Caki2 (cell line): ENCODE data around the gene MIR17HG. TPM values are rescaled to one million over a fixed set of nuclear protein-coding genes. Genes with fewer than 3 reads are reported as not detected.

Source experiments
- DNase-seq: peaks from one replicate; pipeline ENCODE4 v3.0.0-alpha.2; 2015; ENCODE audit warnings: low read depth
- in situ Hi-C: cut with HindIII; loops from 2 replicates; pipeline ENCODE4 v1.10.0; 2016; ENCODE audit warnings: low sequenced_read_pairs, low pct_unique_long_range_greater_than_20kb, mixed read lengths
- total RNA-seq: library from RNA; depleted of rRNA; stranded (reverse); fragments of >200 nt; shearing (Covaris generic); gene quantifications from 2 replicates; pipeline ENCODE4 v1.2.3, GENCODE V29; 2014; ENCODE audit warnings: low replicate concordance

MIR17HG gene
- total RNA-seq, 1 experiment from 2014 or later: 2.2 TPM

DNA sequence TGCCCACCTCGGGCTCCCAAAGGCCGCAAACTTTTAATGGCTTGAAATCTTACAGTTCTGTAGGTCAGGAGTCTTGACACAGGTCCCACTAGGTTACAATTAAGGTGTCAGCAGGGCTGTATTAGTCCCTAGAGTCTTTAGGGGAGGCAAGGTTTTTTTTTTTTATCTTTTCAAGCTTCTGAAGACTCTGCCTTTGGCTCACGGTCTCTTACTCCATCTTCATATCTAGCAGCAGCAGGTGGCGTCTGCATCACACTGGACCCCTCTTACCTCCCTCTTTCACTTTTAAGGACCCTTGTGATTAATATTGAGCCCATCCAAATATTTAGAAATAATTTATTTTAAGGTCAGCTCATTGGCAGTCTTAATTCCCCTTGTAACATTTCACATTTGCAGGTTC lies 11.6 kb downstream of the MIR17HG start:
- in situ Hi-C loops: no loop called here
- DNase-seq: no peak

DNA sequence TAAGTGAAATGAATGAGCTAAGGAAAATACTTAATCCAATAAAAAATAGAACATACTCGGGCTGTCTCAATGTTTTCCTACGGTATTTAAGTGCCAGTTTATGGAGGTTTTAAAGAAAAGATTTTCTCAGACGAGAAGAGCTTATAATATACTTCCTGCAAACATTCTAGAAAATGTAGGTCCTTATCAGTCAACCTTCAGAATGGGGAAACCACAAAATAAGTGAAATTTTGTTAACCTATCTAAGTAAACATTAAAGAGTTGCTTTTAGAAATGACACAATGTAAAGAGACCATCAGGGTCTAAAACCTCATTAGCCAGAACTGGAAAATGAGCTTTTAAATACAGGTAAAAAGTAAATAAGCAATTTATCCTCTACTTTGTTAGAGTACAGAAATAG lies 12.1 kb downstream of the MIR17HG start:
- DNase-seq: no peak
- in situ Hi-C loops: no loop called here

DNA sequence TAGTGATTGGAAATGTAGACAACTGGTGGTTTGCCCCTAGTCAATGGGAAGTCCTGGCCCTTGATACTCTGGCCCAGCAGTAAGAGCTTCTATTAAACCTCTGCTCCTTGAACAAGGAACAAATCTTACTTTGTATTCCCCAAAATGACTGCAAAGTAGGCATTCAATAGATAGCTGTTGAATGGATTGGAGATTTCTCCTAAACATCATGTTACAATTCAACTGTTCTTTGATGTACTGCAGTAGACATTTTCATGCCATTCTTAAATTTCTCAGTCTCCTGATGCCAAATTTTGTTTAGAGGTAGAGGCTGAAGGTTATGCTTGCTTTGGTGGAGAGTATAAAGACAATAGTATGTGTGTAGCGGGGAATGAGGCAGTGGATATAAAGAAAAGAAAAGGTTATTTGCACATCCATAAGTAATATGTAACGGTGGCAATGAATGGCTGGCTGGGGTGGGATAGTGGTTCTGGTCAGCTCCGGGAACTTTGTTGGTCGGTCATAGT lies 12.8 kb downstream of the MIR17HG start:
- in situ Hi-C loops: no loop called here

DNA sequence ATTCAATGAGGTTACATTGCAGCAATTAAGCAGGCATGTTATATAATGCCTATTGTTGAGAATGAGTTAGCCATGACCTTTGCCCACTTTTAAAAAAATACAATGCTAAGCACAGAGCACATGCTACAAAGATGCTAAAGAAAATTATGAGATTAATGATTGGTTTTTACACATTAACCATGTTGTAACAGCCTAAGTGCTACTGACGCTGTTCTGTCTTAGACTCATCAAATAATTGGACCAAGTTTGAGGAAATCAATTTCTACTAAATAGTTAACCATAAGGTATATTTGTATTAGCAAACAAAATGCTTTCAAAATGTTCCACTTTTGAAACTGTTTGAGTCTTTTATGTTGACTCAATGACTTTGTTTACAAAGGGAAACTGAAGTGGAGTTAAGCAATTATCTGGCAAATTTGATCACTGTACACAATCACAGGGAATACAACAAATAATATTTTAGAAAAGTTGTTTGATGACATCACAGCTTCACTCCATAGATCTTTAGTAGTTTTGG lies 14.3 kb downstream of the MIR17HG start:
- DNase-seq: no peak
- in situ Hi-C loops: no loop called here

More for the DNA sequence above, 12.8 kb downstream of the MIR17HG start:
- no peak for DNase-seq

DNA sequence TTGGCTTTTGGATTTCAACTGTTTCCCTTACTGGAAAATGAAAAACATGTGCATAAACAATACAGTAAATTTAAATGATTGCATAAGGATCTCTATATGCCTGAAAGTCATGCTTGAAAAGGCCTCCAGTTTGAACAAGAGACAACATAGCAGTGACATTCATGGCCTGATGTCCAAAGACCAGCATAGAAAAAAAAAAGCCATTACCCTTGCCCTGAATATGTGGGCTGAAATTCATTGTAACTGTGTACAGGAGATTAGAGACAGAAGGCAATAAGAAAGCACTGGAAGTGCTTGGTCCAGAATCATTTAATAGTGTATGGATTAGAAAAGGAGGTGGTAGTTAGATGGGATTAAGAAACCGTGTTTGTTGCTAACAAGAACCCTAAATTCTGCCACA lies 15.4 kb downstream of the MIR17HG start:
- in situ Hi-C loops: no loop called here
- DNase-seq: no peak

DNA sequence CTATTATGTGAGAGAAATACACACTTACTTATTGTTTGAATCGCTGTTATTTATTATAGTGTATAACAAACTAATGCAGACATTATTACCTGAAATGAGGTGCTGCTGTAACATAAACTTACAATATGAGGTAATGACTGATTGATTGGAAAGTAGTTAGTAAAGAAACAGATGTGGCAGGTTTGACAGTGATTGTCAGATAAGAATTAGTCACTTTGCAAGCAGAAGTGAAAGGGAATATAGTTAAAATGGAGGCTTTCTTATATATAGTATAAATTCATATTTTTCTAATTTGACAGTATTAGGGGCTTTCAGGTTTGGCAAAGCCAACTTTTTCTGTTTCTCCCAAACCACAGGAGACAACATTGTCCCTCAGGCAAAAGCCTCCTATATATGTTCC lies 20.6 kb downstream of the MIR17HG start:
- in situ Hi-C loops: no loop called here
- no peak for DNase-seq

DNA sequence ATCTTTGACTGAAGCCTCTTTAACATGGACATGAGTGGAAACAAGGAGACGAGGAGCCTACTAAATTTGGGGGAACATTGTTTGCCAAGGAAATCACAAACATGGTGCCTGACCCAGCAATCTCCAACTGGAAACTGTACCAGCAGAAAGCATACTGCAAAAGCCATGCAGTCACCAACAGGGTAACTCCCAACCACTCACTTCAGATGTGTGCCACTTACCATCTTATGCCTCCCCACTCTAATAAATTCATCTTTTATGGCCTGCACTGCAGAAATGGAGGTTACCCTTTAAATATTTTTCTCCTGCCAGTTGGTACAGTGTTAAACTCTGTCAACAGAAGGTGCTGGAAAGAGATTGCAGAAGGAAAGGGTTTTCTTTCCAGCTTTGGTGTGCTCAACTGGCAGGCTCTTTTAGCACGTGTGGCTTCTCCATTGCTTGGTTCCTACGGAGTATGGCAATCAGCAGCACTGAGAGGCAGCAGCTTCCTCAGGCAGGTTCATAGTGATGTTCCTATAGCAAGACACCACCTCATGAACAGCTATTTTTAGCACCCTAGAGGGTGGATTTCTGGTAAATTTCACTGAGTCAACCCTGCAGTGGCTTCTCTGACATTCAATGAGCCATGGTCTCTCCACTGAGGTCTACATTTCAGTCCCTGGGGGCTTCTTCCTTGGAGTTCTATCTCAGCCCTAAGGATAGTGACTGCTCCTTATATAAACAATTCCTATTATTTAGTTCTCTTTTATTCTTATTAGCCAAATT lies 21.4 kb downstream of the MIR17HG start:
- DNase-seq: no peak
- in situ Hi-C loops: no loop called here

DNA sequence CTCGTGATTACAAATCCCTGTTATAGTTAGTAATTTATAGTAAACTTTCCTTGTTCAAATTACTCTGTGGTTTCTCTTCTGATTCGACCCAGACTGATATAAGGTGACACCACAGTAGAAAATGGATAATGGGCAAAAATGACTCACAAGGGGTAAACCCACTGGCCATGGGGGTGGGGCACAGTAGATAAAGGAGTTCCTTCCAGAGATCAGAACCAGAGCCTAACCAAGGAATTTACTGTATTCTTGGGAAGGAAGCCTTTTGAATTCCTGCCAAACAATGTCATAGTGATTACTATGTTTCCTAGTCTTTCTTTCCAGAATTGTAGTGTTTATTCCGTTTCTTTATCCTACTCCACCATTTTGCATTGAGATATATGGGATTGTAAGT lies 21.9 kb downstream of the MIR17HG start:
- in situ Hi-C loops: no loop called here
- DNase-seq: no peak

DNA sequence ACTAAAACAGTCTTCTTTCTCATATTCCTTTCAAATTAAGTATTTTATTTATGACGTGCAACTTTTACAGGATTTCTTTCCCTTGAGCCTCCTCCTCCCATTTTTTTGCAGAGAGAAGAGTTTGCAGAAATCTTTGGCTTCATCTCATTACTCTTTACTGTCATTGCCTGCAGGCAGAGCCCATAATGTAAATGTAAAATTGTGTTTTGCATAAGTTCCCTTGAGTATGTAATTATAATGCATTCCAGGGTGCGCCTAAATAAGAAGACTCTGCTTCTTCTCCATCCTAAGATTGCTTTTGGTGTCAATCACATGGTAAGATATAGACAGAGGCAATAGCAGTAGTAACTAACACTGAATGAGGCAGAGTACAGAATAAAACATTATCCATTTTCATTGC lies 23.0 kb downstream of the MIR17HG start:
- DNase-seq: no peak
- in situ Hi-C loops: no loop called here

DNA sequence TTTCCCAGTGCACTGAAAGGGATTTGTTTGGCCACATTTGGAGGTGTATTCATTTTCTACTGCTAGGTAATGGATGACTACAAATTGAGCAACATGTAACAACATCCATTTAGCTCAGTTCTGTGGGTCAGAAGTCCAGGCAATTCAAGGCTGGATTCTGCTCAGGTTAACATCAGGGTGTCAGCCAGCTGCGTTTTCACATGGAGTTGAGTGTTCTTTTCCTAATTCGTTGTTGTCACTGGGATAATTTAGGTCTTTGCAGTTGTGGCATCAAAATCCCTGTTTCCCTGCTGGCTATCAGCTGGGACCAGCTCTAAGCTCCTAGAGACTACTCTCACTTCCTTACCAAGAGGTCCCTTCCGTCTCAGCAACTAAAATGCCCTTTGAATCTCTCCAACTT lies 25.4 kb downstream of the MIR17HG start:
- no peak for DNase-seq
- in situ Hi-C loops: no loop called here

DNA sequence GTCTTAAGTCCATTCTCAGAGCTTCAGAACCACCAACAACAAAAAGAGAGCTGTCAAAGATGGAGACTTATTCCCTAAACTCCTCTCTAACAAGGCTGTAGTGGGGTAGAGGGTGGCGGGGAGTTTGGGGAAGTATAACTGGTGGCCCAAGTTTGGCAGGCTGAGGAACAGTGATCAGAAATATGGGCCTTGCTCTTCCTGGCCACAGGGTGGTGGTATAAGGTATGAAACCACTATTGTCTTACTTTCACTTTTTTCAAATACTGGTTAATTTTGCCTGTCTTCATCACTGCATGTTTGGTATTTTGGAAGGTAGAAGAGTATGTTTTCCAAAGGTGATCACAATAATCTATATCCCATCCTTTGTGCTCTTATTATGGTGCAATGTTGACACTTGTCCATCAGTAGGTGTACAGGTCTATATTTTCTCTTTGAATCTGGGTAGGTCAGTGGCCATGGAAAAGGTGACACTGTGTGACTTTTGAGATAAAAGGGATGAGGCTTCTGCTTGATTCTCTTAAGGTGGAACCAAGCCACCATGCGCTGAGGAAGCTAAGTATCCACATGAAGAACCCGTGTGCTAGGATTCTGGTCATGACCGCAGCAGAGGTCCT lies 27.7 kb downstream of the MIR17HG start:
- DNase-seq: no peak
- in situ Hi-C loops: no loop called here

DNA sequence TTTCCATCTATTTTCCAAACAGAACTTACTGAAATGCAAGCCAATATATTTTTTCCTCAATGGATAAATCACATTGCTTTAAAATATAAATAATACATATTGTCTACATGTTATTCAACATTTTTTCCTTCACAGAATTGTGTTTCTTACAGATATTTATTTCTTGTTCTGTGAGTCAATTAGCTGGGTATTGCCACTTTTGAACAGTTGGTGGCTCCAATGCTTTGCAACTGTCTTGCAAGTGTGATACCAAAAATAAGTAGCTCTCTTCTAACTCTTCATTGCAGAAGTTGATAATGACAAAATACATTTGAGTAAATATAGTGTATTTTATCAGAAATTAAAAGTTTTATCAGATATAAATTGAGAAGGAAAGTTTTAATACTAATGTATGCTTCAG lies 33.9 kb downstream of the MIR17HG start:
- no peak for DNase-seq
- in situ Hi-C loops: no loop called here

DNA sequence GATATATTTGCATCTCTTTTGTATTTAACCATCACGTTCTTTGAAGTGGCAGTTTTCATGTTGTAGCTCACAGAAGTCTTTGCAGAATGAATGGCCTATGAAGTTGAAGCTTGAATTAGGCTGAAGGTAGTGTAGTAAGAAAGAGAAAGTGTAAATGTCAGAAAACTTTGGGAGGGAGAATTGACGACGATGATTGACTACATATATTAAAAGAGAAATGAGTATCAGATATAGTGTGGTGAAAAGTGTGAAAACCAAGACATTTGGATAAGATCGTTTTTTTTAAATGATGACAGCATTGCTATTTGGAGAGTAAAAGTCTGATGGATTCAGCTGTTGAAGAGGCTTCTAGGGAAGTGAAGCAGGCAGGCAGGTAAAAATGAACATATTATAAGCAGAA lies 36.3 kb downstream of the MIR17HG start:
- in situ Hi-C loops: no loop called here
- DNase-seq: no peak

DNA sequence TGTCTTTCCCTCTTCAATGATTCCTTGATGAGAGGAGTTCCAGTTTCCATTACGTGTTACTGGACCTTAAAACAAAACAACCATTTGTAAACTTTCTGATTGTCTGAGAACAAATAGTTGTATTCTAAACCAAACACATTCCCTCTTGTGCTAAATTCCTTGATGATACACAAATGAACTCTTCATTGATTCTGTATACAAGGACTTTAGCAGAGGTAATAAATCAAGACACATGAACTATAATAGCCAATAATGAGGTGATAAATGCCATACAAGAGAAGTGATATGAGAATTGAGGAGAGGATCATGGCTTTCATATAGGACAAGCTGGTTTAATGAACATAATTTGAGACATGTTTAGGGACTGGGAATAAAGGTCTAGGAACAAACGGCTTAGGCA lies 37.4 kb downstream of the MIR17HG start:
- in situ Hi-C loops: no loop called here
- no peak for DNase-seq

DNA sequence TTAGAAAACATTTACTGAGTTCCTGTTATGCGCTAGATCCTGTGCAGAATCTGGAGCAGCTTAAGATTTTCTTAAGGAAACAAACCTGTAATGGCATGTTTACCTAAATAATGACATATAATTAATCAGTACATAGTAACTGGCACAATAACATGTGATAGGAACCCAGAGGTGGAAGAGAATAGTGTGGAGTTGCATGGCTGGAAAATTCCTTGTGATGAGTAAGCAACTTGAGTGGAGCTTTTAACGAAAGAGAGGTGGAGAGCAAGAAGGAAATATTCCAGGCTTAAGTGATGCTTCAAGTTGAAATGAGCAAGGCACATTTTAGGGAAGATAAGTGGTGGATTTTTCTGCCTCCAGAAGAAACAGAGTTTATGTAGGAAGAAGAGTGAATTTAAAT lies 41.7 kb downstream of the MIR17HG start:
- in situ Hi-C loops: no loop called here
- no peak for DNase-seq

DNA sequence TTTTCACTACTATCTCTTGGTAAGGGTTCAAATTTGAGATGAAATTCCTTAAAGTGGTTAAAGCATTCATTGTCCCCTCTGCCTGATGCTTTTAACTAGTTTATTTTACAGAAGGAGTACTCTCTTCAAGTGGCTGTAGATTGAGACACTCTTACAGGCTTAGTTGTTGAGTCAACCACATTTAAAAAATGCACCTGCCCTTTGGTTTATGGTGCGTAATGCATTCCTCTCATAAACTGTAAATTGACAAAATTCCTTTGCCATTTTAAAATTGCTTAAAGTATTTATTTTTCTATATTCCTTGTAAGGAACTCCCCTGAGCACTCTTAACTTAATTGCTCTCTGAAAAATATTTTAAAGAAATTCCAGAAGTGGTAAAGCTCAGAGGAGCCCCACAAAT lies 50.1 kb downstream of the MIR17HG start:
- DNase-seq: no peak
- in situ Hi-C loops: no loop called here

DNA sequence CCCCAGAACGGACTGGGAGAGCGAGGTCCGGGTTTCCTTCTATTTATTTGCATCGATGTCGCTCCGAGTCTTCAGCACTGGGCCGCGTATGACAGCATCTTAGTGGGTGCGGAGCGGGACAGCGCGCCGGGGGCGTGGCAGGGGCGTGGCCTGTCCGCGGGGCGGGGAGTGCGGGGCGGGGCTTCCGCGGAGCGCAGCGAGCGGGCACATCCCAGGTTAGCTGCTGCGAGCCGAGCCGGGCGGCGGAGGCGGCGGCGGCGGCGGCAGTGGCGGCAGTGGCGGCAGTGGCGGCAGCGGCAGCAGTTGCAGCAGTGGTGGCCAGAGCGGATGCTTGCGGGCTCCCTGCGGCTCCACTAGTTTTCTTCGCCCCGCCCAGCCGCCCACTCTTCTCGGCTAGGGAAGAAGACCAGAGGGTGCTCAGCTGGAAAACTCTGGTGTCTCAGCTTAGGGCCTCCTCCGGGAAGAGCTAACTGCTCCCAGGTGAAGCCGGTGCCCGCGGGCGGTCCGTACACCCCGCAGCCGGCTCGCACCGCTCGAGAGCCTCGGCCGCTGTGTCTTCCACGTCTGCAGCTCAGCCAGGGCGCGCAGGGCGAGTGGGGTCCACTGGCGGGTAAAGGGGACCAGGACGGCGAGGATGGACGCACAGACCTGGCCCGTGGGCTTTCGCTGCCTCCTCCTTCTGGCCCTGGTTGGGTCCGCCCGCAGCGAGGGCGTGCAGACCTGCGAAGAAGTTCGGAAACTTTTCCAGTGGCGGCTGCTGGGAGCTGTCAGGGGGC lies 51.1 kb downstream of the MIR17HG start, which contains the start of gene GPC5:
Gene GPC5, plus strand, starts transcription at position 209 of the 776 bp plus-strand sequence.
- peak; percentile 50 for DNase-seq
- in situ Hi-C loops: no loop called here

DNA sequence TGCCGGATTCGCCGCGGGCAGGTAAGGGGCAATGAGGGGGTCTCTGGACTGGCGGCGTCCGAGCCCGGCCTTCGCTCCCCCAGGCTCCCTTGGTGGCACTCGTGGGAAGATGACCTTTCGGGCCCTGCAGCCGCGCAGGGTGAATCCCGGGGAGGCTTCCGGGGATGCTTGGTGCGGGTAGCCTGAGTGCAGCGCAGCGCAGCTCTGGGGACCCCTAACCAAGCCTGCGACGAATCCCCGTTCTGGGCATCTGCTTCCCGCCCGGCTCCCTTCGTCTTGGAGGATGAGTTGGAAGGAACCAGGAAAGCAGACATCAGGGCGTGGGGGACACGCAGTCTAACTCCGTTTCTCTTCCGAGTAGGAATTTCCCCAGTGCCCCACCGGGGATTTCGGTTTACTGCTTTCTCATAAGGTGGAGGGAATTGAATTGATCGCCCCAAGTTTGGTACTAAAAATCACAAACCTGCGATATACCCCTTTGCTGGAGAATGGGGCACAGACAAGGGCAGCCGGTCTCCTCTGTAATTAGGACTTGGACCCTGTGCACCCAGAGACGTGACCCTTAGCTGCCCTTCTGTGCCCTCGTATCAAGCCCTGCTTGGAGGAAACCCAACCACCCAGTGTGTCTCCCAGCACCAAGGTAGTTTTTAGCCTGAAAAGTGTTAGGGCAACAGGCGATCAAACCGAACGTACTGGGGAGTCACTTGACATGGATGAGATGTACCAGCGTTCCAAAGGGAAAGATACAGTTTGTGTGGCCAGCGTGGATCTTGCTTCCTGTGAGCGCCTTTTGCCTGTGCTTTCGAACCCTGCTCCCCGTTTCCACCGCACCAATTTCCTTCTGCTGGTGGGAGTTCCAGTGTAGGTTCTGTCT lies 51.9 kb downstream of the MIR17HG start:
- no peak for DNase-seq
- in situ Hi-C loops: no loop called here
